GM19025 (cell line): ENCODE data around the gene SMPX.

ENCODE experiments used
- ATAC-seq: cut with Tn5 transposase; IDR thresholded peaks from one replicate; pipeline ENCODE4 v1.9.1; 2021; ENCODE audit warnings: mild to moderate bottlenecking, low read depth, moderate library complexity; ENCODE audit not compliant: unreplicated experiment

Gene SMPX

DNA sequence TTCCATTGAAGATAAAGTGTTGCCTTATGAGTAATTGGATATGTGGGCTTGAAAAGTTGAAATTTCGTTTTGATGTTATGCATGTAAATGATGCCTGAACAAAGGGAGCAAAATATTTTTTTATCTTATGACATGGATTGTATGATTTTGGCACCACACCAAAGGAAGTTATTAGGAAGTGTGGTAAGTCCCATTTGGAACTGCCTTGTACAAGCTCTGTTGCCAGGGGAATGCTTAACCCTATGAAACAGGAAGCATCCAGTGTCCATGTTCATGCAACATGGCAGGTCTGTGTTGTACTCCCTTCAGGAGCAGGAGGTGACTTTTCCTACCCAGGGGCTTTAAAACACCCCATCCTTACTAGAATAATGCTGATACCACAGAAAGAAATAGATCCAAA is 13.2 kb downstream of the SMPX start:
- no peak for ATAC-seq

DNA sequence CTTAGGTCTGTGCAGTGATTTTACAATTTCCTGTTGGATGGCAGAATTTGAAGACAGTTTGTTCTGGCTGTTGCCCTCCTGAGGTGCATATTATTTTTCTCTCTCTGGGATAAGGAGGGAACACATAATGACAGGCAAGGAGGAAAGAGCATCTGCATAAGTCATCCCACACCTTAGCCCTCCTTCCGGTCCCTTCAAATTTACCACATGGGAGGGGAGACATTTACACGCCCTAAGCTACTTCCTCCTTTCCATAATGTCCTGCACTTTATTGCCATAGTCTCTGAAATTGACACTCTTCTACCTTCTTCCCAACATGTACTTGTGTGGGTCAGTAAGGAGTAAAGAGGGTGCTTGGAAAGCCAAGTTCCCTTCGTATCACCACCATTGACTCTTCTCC is 13.9 kb downstream of the SMPX start:
- no peak for ATAC-seq

DNA sequence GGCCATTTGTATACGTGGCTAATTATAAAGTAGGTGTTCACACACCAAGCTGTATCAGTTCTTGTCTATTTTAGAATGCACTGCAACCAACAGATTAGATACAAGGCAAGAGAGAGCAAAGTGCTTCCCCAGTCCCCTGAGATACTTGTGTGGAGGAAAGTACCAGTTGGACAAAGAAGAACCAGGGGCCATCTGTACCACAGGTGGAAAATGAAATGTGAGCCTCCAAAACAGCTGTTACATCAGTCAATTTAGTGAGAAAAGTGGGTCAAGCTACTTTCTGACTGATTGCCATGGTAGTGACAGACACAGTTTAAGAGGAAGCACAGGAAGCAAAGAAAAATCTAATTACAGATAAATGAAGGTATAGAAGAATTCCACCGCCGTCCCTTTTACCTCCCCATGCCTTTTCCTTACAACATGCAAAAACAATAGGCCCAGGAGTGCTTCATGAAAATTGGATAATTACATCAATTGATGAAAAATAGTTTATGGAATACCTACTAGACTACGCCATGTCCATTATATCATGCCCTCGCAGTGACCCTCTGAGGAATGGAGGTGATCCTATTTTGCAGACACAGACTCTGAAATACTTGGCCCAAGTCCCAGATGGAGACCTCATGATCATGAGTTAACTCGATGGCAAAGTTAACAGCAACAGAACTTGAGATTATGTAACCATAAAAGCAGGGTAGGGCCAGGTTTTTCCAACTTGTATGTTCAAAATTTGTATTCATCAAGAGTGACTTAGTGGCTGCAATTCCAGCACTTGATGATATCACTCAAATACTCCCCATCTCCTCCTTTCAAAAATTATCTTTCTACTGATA is 15.8 kb downstream of the SMPX start:
- no peak for ATAC-seq

DNA sequence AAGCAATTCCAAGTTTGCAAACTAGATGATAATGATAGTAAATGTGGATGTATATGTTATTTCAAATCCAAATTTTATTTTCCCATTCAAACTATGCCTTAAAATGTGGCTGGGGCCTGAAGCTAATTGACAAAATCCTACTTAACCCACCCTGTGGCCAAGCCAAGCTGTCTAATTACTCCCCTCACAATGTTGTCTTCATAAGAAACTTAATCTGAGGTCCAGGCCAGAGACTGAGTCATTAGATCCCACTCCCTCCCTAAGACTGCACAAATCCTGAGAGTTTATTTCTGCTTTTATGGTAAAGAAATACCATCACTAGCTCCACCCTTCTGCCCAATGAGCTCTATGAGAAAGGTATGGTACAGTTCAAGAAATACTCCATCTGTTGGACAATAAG is 16.6 kb downstream of the SMPX start:
- ATAC-seq: no peak

DNA sequence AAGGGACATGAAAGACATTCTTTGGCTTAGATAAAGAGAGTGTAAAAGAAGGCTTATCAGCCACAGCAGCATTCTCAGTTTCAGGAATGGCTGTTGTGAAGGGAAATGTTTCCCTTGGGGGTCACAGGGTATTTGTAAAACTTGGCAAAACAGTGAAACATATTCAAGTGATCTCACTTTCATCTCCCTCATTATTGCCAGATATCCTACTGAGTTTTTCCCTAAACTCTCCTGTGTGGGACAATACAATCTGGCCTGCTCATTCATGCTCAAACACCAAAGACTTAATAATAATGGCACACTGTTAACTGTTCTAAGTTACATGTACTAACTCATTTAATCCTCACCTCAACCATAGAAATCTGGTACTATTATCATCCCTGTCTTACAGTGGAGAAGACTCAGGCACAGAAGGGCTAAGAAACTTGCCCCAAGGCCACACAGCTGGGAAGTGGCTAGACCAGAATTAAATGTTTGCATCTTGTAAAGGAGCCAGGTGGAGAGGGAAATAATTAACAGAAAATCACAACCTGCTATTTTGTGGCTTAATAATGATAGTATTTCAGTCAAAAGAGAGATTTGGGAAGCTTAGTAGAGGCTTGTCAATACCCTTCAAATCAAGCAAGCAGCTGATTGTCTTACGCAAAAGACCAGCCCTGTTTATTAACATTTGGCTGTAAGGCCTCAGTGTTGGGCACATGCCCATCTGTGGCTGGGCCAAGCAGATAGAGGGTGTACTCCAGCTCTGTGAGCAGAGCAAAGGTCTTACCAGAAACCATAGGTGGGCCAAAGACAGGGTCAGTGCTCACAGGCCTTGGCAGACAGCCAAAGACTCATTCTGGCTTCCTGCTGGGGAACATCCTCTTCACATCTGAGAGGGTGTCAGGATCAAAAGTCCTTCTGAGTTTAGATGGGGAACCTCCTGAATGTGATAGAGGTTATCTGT is 17.3 kb downstream of the SMPX start:
- ATAC-seq: no peak

DNA sequence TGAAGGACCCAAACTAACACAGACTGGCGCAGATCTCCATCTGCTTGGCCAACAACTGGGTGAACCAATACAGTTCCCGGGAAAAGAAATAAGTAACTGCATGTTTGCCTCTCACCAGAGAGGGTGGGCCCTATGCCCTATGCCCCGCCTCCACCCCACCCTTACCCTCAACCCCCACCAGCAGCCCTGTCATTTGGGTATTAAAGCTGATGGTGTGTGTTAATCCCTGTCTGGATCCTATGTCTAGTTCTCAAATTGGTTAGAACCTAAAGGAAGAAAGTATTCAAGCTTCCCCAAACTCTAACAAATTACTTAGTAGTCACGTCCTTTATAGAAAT is 19.0 kb downstream of the SMPX start:
- no peak for ATAC-seq

DNA sequence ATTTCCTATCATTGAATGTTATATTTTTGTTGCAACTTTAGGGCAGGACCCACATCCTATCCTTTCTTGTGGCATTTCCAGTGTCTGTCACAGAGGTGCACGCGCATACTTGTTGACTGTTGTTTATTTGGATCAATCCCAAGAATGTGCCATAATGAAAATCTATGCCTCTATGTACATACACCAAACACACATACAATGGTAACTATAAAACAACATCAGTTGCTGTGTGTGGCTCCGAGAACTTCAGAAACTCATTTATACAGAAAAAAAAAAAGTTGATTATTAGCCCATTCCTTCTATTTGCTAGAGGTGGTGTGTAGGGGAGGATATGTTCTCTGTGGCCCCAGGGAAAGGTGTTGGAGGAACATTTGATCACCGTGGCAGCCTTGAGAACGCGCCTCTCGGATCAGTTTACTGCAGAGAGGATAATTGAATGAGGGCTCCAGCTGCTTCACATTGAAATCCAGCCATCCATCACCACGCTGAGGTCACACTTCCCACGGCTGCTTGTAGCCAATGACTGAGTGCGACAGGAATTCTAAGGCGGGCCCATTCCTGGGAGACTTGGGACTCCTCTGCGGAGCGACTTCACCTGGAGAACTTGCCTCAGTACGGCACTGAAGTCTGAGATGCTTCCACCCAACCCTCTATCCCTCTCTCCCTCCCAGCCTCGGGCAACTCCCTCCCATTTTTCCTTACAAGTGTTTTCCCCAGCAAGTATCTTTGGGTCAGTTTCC is 19.5 kb downstream of the SMPX start:
- ATAC-seq: no peak

DNA sequence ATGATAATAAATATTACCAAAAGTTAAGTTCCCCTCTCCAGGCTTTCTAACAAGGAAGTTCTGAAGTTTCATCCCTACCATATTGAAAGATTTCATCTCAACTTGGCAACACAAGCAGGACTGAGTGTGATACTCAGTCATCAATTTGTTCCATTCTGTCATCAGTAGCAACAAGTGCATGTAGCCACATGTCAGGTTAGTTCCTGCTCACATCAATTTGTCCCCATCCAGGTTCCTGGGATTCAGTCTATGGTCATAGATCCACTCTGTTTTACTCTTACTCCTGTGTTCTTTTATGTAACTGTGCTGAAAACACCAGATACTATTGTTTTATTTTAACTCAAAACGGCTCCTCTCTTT is 22.2 kb downstream of the SMPX start:
- no peak for ATAC-seq

DNA sequence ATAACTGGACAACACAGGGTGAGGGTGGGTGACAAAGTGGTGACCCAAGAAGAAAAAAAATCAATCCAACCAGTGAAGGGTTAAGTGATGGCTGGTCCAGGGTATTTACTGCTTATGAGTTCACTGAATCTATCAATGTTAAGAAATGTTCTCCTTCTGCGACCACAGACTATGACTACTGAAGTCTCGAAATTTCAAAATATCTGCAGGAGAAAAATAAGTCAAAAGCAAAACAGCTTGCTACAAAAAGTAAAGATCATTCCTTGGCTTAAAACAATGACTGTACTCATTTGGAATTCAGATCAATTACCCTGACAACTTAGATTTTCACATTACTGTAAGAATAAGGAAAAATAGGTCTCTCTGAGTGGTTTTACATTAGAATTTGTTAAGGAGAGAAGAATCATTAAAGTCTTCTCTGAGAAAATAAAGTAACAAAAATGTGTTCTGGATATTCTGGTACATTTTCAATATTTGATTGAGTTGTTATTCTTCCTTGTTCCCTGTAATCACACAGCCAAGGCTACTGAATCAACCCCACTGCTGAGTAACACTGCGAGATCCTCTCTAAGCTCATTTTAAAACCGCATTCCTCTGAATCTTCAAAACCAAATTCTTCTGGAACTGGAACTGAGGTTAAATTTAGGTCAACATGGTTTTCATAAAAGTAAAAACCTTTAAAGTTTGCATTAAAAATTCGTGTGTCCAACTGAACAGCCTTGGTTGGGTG is 22.7 kb downstream of the SMPX start:
- ATAC-seq: no peak

DNA sequence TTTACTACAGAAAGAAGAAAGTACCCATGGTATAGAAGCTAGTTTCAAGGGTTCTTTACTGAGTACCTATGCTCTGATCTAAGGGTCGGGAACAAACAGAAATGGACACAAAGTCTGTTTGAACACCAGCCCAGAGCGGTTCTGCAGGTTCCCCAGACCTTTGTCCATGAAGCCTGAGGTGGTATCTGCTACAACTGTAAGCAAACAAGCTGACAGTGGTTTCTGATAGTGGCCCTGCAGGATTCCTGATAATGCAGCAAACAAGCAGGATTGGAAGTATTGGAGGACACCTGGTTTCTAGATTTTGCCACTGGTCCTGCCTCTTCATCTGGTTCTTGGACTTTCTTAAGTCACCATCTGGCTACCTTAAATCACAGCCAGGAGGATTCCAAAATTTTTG is 23.7 kb downstream of the SMPX start:
- no peak for ATAC-seq

DNA sequence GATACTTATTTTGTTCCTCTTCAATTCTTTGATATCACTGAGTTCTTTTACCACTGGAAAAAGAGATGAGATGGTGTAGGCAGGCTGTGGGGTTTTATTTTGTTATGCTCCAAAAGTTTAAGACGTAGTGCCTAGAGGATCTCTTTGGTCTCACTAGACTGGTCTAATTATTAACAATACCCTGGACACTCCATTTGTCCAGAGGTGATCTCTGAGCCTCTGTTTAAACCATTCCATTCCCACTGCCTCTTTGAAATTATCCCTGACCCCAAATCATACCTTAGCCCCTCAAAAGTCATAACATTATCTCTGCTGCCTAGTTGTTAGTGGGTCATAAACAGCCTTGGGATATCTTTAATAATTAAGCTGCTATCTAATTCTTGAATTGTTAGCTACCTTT is 24.2 kb downstream of the SMPX start:
- ATAC-seq: no peak

DNA sequence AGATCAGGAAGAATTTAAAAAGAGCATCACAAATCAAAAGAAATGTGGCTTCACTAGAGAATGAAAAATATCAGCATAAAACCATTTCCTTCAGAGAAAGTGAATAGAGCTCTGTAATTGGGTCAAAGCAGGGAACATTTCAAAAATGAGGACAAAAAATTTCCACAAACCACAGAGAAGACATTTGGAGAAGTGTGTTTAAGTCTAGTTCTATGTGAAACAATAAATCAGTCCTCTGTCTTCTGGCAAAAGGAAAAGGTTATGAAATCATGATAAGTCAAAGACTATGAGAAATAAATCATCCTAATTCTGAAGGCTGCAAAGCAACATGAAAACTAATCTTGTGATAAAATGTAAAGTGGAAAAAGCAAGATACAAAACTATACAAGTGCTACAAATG is 27.9 kb downstream of the SMPX start:
- ATAC-seq: no peak

DNA sequence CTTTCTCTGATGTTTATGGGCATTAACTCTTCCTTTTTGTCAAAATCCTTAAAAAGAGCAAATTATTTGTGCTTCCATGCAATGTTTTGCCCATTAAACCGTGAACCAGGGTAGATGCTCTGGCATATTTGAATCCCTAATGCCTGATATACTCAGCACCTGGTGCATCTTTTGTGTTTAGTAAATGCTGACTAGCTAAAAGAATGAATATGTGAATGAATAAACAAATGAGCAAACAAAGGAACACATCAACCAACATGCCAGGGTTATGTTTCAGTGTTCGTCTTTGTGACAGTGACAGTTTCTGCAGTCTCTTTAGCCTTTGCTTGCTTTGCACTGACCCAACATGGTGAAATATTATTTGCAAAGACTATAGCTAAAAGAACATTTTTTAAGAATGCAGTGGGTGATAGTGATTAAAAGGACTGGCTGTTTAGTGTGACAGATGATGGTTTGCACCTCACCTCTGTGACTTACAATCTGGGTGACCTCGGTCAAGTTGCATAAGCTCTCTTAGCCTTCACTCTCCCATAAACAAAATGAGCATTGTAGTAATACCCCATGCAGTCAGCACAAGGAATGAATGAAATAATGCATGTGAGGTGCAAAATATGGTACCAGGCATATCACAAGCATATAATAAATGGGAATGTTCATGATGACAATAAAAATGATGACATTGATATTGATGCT is 29.5 kb downstream of the SMPX start:
- no peak for ATAC-seq

DNA sequence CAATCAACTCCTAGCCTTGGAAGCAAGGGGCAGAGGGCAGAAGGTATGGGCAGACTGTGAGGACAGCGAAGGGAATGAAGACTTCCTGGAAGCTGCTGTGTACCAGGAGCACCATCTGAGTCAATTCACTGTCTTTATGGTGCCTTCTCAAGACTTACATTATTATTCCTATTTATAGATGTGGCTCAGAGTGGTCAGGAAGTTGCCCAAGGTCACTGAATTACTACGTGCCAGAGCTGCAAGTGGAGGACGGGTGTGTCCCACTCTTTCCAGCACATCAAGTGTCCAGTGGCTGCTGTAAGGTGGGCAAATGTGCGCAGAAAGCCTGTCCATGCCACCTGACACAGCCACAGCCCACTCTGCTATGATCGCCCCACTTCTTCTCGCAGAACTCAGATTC is 32.0 kb downstream of the SMPX start:
- no peak for ATAC-seq

DNA sequence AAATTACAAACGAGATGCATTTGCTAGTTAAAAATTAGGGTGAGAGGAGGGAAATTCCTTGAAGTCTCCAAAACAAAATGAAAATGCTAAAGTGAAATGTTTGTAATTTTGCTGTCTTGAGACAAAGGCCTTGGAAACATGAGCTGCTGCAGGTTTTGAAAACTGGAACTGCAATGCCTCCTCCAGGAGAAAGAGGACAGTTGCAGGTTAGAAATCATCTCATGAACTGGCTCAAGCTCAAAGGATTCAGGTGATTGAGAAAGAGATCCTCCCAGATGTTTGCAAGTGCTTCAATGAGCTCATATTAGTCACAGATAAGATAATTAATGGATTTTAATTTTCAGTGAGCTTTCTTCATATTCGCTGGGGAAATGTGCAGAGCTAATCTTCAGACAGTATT is 32.4 kb downstream of the SMPX start:
- ATAC-seq: no peak

DNA sequence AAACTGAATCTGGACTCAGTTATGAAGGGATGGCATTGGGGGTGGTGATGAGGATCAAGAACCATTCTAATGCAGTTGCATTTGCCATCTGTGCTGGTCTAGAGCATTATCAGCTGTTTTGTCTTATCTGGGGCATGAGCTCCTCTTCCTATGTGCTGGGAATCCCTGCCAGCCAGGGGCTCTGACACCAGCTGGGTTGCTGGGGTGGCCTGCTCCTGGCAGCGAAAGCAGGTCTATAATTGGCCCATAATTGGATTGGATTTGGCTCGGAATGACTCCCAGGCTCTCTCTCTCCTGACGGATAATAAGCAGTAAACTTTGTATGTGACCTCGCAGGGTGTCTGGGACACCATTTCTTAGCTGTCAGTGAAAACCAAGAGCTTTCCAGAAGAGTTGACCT is 34.1 kb downstream of the SMPX start:
- ATAC-seq: no peak

DNA sequence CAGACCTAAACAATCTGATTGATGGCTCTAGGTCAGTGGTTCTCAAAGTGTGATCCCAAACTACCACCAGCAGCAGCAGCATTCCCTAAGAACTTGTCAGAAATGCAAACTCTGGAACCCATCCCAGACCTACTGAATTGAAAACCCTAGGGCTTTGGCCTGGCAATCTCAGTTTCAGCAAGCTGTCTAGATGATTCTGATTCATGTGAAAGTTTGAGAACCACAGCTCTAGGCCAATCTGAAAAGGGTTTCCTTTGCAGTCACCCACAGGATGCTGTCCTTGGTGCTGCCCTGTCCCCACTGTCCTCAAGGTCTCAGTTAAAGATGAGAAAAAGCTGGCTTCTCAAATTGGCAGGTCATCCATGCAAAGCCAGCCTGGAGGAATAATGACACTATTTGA is 34.8 kb downstream of the SMPX start:
- no peak for ATAC-seq

DNA sequence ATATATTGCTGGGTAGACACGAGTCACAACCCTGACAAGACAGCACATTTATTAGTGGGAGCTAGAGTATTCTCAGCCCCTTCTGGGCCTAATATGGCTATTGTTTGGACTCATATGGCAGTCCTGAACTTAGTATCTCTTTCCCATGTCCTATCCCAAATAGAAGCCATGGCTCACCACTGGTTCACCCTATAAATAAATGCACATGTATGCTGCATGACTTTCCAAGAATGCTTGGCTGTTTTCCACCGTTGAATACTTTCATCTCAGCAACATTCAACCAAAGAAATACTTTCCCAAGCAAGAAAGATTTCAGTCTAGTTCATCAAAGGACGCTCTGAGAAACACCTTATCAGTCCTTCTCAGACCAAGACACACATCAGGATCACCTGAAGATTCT is 36.7 kb downstream of the SMPX start:
- no peak for ATAC-seq

DNA sequence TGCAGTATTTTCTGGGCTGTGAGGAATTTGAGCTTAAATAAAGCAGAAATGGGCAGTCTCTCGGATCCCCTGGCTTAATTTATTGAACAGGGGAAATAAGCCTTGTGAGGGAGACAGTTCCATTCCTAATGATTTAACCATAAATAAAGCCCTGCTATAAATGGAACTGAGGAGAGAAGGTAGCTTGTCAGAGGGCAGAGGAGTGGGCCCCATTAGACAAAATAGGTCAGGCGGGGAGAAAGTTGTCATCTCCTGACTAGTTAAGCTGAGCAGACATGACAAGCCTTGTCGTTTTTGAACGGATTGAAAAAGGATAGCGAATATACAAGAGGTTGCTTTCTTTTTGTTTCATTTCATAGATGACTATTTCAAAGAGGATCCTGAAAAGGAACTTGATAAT is 39.3 kb downstream of the SMPX start:
- ATAC-seq: no peak

DNA sequence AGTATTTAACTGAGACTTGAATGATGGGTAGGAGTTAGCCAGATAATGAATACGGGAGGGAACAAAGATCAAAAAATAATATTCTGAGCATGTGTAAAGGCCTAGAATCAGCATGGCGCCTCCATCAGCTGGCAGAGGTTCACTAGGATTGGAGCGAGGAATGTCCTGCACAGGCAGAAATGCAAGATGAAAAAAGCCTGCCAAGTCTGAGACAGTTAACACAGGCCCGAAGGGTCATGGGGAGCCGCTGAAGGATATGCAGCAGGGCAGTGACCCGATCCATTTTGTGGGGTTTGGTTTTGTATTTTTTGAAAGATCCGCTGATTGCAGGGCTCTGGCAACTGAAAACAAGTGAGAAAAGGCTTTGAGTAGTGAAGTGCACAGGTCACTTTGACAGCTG is 40.1 kb downstream of the SMPX start:
- no peak for ATAC-seq
